HCT116 (cell line): ENCODE data around the gene CDCA3. TPM values are rescaled to one million over a fixed set of nuclear protein-coding genes. Genes with fewer than 3 reads are reported as not detected.

ENCODE experiments used
- ATAC-seq: fragments of 200-7000 bp; cut with Tn5 transposase; 2 replicates; pipeline ENCODE4 v1.9.1; 2020; ENCODE audit warnings: mild to moderate bottlenecking, moderate library complexity
- BruUV-seq: library from RNA; stranded (reverse); fragments of 400-500 nt; replicated peaks from 2 replicates; lab custom pipeline; 2021; lab: Mats Ljungman, UMichigan
- CTCF ChIA-PET: fragments of 300-600 bp; sonication (Branson Sonifier 250); formaldehyde crosslinking; loops from one replicate; lab custom pipeline; 2021; ENCODE audit warnings: antibody characterized with exemption; lab: Charles Lee
- POLR2A ChIA-PET: fragments of 300-600, 350-600 bp; sonication (Branson Sonifier 250); formaldehyde crosslinking; loops from one replicate; lab custom pipeline; 2021; ENCODE audit warnings: antibody characterized with exemption; lab: Charles Lee
- RAD21 ChIA-PET, 2 experiments: fragments of 300-600 bp; sonication (Branson Sonifier 250); formaldehyde crosslinking; loops; one replicate each; lab custom pipeline; 2023; ENCODE audit warnings: low total read pairs in 2 of 2; ENCODE audit not compliant: uncharacterized antibody in 2 of 2, unreplicated experiment in 2 of 2, low non-redundant PET in 1 of 2; lab: Charles Lee
- DNase-seq: peaks from one replicate; pipeline ENCODE4 v3.0.0-alpha.2; 2010; ENCODE audit warnings: low read depth, low spot score
- H2AFZ ChIP-seq: fragments of 200-600 bp; shearing (Covaris generic), sonication (generic); 2 replicates; pipeline ENCODE4 v1.6.1; 2017; ENCODE audit warnings: low read depth, mixed run types, mixed read lengths, antibody characterized with exemption, low read length; ENCODE audit not compliant: poor library complexity, severe bottlenecking
- H3K27ac ChIP-seq: 2 replicates; pipeline ENCODE4 v1.5.1; 2012; ENCODE audit warnings: low read depth, low read length
- H3K27me3 ChIP-seq: fragments of 200-600 bp; sonication (generic); 2 replicates; pipeline ENCODE4 v1.6.1; 2016; ENCODE audit warnings: mixed run types, low read length, mixed read lengths; ENCODE audit not compliant: insufficient read depth
- H3K36me3 ChIP-seq, 2 experiments: fragments of 200-500 bp in 1 of 2; fragments of 200-600 bp in 1 of 2; sonication (Bioruptor generic) in 1 of 2; sonication (generic) in 1 of 2; 2 replicates each; pipeline versions ENCODE4 v1.5.1 to v1.6.1; 2014 to 2016; ENCODE audit warnings: low read length in 2 of 2, inconsistent platforms in 1 of 2, mixed read lengths in 1 of 2, mixed run types in 1 of 2; ENCODE audit not compliant: insufficient read depth in 2 of 2, control insufficient read depth in 1 of 2
- H3K4me1 ChIP-seq, 2 experiments: fragments of 200-600 bp in 1 of 2; sonication (generic) in 1 of 2; 2 replicates each; pipeline versions ENCODE4 v1.5.1 to v1.6.1; 2012 to 2017; ENCODE audit warnings: low read length in 2 of 2, inconsistent platforms in 1 of 2, mild to moderate bottlenecking in 1 of 2, mixed read lengths in 1 of 2, mixed run types in 1 of 2, moderate library complexity in 1 of 2; ENCODE audit not compliant: insufficient read depth in 2 of 2, control insufficient read depth in 1 of 2
- H3K4me2 ChIP-seq: fragments of 200-600 bp; sonication (generic); 2 replicates; pipeline ENCODE4 v1.6.1; 2017; ENCODE audit warnings: mixed run types, low read length, mixed read lengths
- H3K4me3 ChIP-seq, 2 experiments: fragments of 200-600 bp in 1 of 2; sonication (generic) in 1 of 2; replicated peaks in 1 of 2; 2 replicates each; pipeline ENCODE4 v1.5.1; 2011 to 2016; ENCODE audit warnings: low read length in 2 of 2, control low read depth in 1 of 2, low read depth in 1 of 2, mild to moderate bottlenecking in 1 of 2, mixed read lengths in 1 of 2, mixed run types in 1 of 2
- H3K79me2 ChIP-seq: fragments of 200-600 bp; sonication (generic); 2 replicates; pipeline ENCODE4 v1.6.1; 2017; ENCODE audit warnings: mild to moderate bottlenecking, mixed run types, low read length, moderate library complexity, mixed read lengths; ENCODE audit not compliant: insufficient read depth
- H3K9ac ChIP-seq: fragments of 200-600 bp; sonication (generic); 2 replicates; pipeline ENCODE4 v1.6.1; 2016; ENCODE audit warnings: low read length, mixed read lengths
- H3K9me2 ChIP-seq: fragments of 200-600 bp; sonication (generic), shearing (Covaris generic); 2 replicates; pipeline ENCODE4 v1.6.1; 2017; ENCODE audit warnings: mixed run types, mild to moderate bottlenecking, moderate library complexity; ENCODE audit not compliant: insufficient read depth
- H3K9me3 ChIP-seq, 2 experiments: fragments of 200-500 bp in 1 of 2; fragments of 200-600 bp in 1 of 2; sonication (Bioruptor generic) in 1 of 2; sonication (generic) in 1 of 2; 2 replicates each; pipeline ENCODE4 v1.6.1; 2014 to 2017; ENCODE audit warnings: low read length in 2 of 2, mixed read lengths in 2 of 2, inconsistent platforms in 1 of 2, low read depth in 1 of 2, mild to moderate bottlenecking in 1 of 2, mixed run types in 1 of 2, moderate library complexity in 1 of 2; ENCODE audit not compliant: control insufficient read depth in 1 of 2, insufficient read depth in 1 of 2
- H4K20me1 ChIP-seq: fragments of 200-600 bp; sonication (generic), shearing (Covaris generic); 2 replicates; pipeline ENCODE4 v1.6.1; 2017; ENCODE audit warnings: mixed run types, mild to moderate bottlenecking, moderate library complexity; ENCODE audit not compliant: insufficient read depth
- CBX3 ChIP-seq: IDR thresholded peaks from 2 replicates; pipeline ENCODE4 v1.6.1; 2012; ENCODE audit warnings: low read depth
- CEBPB ChIP-seq: IDR thresholded peaks from 2 replicates; pipeline ENCODE4 v1.6.1; 2012; ENCODE audit warnings: low read depth
- EGR1 ChIP-seq: IDR thresholded peaks from 2 replicates; pipeline ENCODE4 v1.6.1; 2012; ENCODE audit warnings: low read depth
- ELF1 ChIP-seq: IDR thresholded peaks from 2 replicates; pipeline ENCODE4 v1.6.1; 2012; ENCODE audit warnings: low read depth, borderline replicate concordance
- EZH2 ChIP-seq: fragments of 200-600 bp; sonication (generic); IDR thresholded peaks from 2 replicates; pipeline ENCODE4 v1.6.1; 2017; ENCODE audit warnings: antibody characterized with exemption, mixed run types
- EZH2phosphoT487 ChIP-seq: fragments of 200-600 bp; IDR thresholded peaks from 2 replicates; pipeline ENCODE4 v1.6.1; 2018; ENCODE audit warnings: antibody characterized with exemption, borderline replicate concordance
- FOSL1 ChIP-seq: IDR thresholded peaks from 2 replicates; pipeline ENCODE4 v1.6.1; 2012; ENCODE audit warnings: low read depth
- SP1 ChIP-seq: IDR thresholded peaks from 2 replicates; pipeline ENCODE4 v1.6.1; 2012; ENCODE audit warnings: low read depth
- YY1 ChIP-seq: IDR thresholded peaks from 2 replicates; pipeline ENCODE4 v1.6.1; 2011; ENCODE audit warnings: low read length, low read depth, moderate library complexity, mild to moderate bottlenecking; ENCODE audit not compliant: insufficient replicate concordance; ENCODE audit errors: extremely low read depth
- ZFX ChIP-seq: fragments of 450-650 bp; IDR thresholded peaks from 2 replicates; pipeline ENCODE4 v1.6.1; 2017
- ZNF274 ChIP-seq: fragments of 200-500 bp; sonication (Bioruptor generic); IDR thresholded peaks from 2 replicates; pipeline ENCODE4 v1.6.1; 2014; ENCODE audit warnings: mild to moderate bottlenecking, low read depth, low read length, inconsistent platforms
- intact Hi-C: fragments of 100-400 bp; cut with micrococcal nuclease; formaldehyde crosslinking; loops from 2 replicates; pipeline ENCODE4 v1.10.0; 2022
- total RNA-seq: library from RNA; stranded (reverse); gene quantifications from one replicate; pipeline ENCODE4 v1.2.1, GENCODE V29; 2021; ENCODE audit not compliant: unreplicated experiment
- TF ChIP-seq, protein P1 (sequence below): IDR thresholded peaks from 2 replicates; pipeline ENCODE4 v1.6.1; 2011; ENCODE audit warnings: mild to moderate bottlenecking, low read length, moderate library complexity; ENCODE audit not compliant: insufficient replicate concordance; ENCODE audit errors: extremely low read depth
- TF ChIP-seq, protein P2 (sequence below): IDR thresholded peaks from 2 replicates; pipeline ENCODE4 v1.6.1; 2012

CDCA3 gene
- total RNA-seq, 1 experiment from 2014 or later = 63.0 TPM

DNA sequence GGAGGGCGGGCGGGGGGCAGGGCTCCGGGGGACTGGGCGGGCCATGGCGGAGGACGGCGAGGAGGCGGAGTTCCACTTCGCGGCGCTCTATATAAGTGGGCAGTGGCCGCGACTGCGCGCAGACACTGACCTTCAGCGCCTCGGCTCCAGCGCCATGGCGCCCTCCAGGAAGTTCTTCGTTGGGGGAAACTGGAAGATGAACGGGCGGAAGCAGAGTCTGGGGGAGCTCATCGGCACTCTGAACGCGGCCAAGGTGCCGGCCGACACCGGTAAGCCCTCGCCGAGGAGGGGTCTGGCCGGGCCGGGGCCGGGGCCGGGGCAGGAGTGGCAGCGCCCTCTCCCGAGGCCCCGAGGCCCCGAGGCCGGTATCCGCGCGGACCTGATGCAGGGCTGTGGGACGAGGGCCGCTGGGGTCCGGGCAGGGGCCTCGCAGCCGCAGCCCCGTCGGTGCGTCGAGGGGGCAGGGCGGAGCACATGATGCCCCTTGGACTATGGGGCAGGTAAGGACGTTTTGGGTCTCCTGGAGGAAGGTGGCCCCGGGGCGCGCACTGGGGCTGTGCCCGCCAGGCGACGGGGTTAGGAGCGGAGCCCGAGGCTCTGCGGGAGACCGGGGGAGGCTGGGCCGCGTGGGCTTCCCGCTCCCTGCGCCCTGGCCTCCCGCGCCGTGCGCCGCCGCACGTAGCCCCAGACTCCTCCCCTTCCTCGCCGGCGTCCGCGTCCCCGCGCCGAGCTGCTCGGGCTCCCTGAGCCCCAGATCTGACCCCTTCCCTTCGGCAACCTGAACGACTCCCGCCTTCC lies 16.5 kb upstream of the CDCA3 start, which contains the start of gene TPI1 (continued):
- TF ChIP-seq, protein P1, sequence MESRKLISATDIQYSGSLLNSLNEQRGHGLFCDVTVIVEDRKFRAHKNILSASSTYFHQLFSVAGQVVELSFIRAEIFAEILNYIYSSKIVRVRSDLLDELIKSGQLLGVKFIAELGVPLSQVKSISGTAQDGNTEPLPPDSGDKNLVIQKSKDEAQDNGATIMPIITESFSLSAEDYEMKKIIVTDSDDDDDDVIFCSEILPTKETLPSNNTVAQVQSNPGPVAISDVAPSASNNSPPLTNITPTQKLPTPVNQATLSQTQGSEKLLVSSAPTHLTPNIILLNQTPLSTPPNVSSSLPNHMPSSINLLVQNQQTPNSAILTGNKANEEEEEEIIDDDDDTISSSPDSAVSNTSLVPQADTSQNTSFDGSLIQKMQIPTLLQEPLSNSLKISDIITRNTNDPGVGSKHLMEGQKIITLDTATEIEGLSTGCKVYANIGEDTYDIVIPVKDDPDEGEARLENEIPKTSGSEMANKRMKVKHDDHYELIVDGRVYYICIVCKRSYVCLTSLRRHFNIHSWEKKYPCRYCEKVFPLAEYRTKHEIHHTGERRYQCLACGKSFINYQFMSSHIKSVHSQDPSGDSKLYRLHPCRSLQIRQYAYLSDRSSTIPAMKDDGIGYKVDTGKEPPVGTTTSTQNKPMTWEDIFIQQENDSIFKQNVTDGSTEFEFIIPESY = no peak
- TF ChIP-seq ZNF274 (no peak), ELF1 (no peak)

DNA sequence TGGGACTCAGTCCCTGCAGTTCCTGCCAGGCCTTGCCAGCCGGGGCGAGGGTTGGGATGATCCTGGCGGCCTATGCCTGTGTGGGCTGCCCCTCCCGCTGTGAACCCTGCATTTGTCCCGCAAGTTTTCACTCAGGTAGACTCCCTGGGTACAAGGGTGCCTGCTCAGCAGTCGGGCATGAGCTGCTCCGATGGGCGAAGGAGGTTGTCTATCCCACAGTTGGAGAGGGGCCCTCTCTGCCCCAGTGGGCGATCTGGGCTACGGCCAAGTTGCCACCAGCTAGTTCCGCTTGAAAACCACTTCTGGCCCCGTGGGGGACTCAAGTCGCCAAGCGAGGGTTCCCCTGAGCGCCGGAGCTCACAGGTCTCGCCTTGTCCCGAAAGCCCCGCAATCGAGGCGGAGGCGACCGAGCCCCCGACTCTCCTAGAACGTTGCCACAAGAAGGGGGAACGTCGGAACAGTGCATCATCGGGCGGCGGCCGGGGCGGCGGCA lies 15.9 kb upstream of the CDCA3 start:
- ChIA-PET POLR2A (interaction anchor here (0.6 to 10.9 kb wide), 17 partner anchors 14 to 1911 kb away, joined by 3 to 186 read pairs (median 7); partner anchors contain the start of genes C12orf57, CDCA3, COPS7A and MLF2), RAD21 (interaction anchor here in 1 of 2 experiments (0.6 kb wide), 1 partner anchor 291 kb away, joined by 4 read pairs; no protein-coding TSS in a partner anchor), CTCF (no interaction called here)
- Histone ChIP-seq H3K27ac (peak overlapping the region; percentile 52), H3K4me1 (peaks cover 33 to 54% of the 10 kb centered on the region in 2 experiments), H4K20me1 (peaks cover 12% of the 10 kb centered on the region; the same call in 1 of the 2 replicates), H3K9me2 (no peaks in the 10 kb centered on the region), H3K4me3 (peak overlapping the region; percentile 97 to 99), H2AFZ (no peak overlapping the region), H3K9me3 (no peaks in the 10 kb centered on the region), H3K4me2 (peak overlapping the region; percentile 92), H3K9ac (peak overlapping the region; percentile 99), H3K79me2 (peaks cover 47% of the 10 kb centered on the region), H3K27me3 (no peaks in the 10 kb centered on the region), H3K36me3 (peaks cover 27 to 52% of the 10 kb centered on the region in 2 experiments; a peak in 3 of 4 replicates)
- TF ChIP-seq CBX3 = no peak
- no peak for TF ChIP-seq EZH2phosphoT487
- TF ChIP-seq EZH2 = no peak
- TF ChIP-seq CEBPB = no peak
- no peak for TF ChIP-seq ZNF274
- TF ChIP-seq ZFX = no peak
- TF ChIP-seq, protein P1 = no peak
- TF ChIP-seq SP1 = no peak
- TF ChIP-seq, protein P2, sequence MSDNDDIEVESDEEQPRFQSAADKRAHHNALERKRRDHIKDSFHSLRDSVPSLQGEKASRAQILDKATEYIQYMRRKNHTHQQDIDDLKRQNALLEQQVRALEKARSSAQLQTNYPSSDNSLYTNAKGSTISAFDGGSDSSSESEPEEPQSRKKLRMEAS = no peak
- no peak for TF ChIP-seq FOSL1
- TF ChIP-seq EGR1 = no peak
- no peak for TF ChIP-seq YY1
- no TSS peak for BruUV-seq
- ATAC-seq (peak; percentile 10), DNase-seq (no peak)
- intact Hi-C loops = no loop called here
